Testis (tissue), 2 donors: ENCODE data around the gene TM4SF4.

Experiments used
- POLR2A ChIP-seq: fragments of 450-650 bp; IDR thresholded peaks from one replicate; pipeline ENCODE4 v1.6.1; 2017; ENCODE audit warnings: antibody characterized with exemption, mild to moderate bottlenecking, moderate library complexity
- TF ChIP-seq, protein P1 (sequence below), 3 experiments: fragments of 450-650 bp in 2 of 3; fragments of 200-600 bp in 1 of 3; sonication (generic) in 1 of 3; IDR thresholded peaks; one replicate each; pipeline ENCODE4 v1.5.1; 2016 to 2019; ENCODE audit warnings: antibody characterized with exemption in 3 of 3, mild to moderate bottlenecking in 2 of 3, moderate library complexity in 1 of 3

DNA sequence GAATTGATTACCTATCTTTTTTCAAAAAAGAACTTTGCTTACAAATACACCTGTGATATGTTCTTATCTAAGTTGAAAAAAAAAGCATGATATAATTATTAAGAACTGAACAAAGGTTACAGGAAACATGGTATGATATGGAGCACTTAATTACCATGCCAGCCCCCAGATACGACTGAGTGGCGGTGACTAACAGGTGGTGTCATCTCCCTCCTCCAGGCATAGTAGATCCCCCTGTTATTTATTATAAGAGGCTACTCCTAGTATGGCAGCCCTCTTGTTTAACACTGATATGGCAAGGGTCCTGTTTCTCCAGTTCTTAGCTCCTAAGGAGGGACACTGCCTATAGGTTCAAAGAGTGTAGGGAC lies 31.0 kb upstream of the TM4SF4 start:
- TF ChIP-seq, protein P1, sequence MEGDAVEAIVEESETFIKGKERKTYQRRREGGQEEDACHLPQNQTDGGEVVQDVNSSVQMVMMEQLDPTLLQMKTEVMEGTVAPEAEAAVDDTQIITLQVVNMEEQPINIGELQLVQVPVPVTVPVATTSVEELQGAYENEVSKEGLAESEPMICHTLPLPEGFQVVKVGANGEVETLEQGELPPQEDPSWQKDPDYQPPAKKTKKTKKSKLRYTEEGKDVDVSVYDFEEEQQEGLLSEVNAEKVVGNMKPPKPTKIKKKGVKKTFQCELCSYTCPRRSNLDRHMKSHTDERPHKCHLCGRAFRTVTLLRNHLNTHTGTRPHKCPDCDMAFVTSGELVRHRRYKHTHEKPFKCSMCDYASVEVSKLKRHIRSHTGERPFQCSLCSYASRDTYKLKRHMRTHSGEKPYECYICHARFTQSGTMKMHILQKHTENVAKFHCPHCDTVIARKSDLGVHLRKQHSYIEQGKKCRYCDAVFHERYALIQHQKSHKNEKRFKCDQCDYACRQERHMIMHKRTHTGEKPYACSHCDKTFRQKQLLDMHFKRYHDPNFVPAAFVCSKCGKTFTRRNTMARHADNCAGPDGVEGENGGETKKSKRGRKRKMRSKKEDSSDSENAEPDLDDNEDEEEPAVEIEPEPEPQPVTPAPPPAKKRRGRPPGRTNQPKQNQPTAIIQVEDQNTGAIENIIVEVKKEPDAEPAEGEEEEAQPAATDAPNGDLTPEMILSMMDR (IDR thresholded peaks at IDR 0.05) = no peak
- TF ChIP-seq POLR2A = no peak
